RPMI8226 (cell line): ENCODE data around the gene MAOA.
"Not testable (repeated sequence)": the region's sequence is repeated elsewhere in the genome, so short reads cannot be mapped to it uniquely, and the experiment has no call there.

Experiments
- DNase-seq: peaks from one replicate; pipeline ENCODE4 v3.0.0-alpha.2; 2015

The MAOA gene

GRCh38 chrX:43718546-43718945 is 62.4 kb downstream of the MAOA start:
- no peak for DNase-seq

GRCh38 chrX:43718956-43719355 is 62.9 kb downstream of the MAOA start:
- no peak for DNase-seq

GRCh38 chrX:43720082-43720481 is 64.0 kb downstream of the MAOA start:
- no peak for DNase-seq

GRCh38 chrX:43720961-43721360 is 64.9 kb downstream of the MAOA start:
- no peak for DNase-seq

GRCh38 chrX:43725227-43725626 is 69.1 kb downstream of the MAOA start:
- DNase-seq, result not testable (repeated sequence)

- not testable (repeated sequence) for DNase-seq
These were observed 71.2 kb downstream of the MAOA start for GRCh38 chrX:43727254-43727653.

- no peak for DNase-seq
These were observed 71.9 kb downstream of the MAOA start for GRCh38 chrX:43728002-43728401.

- no peak for DNase-seq
These were observed 72.9 kb downstream of the MAOA start for GRCh38 chrX:43728966-43729365.

- DNase-seq, result no peak
These were observed 75.0 kb downstream of the MAOA start for GRCh38 chrX:43731086-43731485.

GRCh38 chrX:43733699-43734098 is 77.6 kb downstream of the MAOA start:
- no peak for DNase-seq

- no peak for DNase-seq
These were observed 78.3 kb downstream of the MAOA start for GRCh38 chrX:43734444-43734843.

- DNase-seq, result no peak
These were observed 79.4 kb downstream of the MAOA start for GRCh38 chrX:43735534-43735933.

- DNase-seq, result no peak
These were observed 79.9 kb downstream of the MAOA start for GRCh38 chrX:43735957-43736356.

GRCh38 chrX:43741843-43742573 is 85.9 kb downstream of the MAOA start:
- DNase-seq, result no peak

GRCh38 chrX:43743100-43743822 is 87.2 kb downstream of the MAOA start:
- DNase-seq, result no peak

GRCh38 chrX:43744284-43744683 is 88.2 kb downstream of the MAOA start:
- DNase-seq, result no peak

- no peak for DNase-seq
These were observed 90.0 kb downstream of the MAOA start for GRCh38 chrX:43745938-43746721.

GRCh38 chrX:43747476-43747875 is 91.4 kb downstream of the MAOA start:
- DNase-seq, result no peak

- DNase-seq, result peak; percentile 61
These were observed 94.2 kb downstream of the MAOA start for GRCh38 chrX:43750248-43750676.

GRCh38 chrX:43753637-43754036 is 97.5 kb downstream of the MAOA start:
- DNase-seq, result no peak

GRCh38 chrX:43756076-43756475 is 100.0 kb downstream of the MAOA start:
- DNase-seq, result no peak

GRCh38 chrX:43758044-43758443 is 101.9 kb downstream of the MAOA start:
- no peak for DNase-seq

- DNase-seq, result no peak
These were observed 130.0 kb downstream of the MAOA start for GRCh38 chrX:43785930-43786591.
